Measurements from ENCODE around the gene GNG3.
A peak's percentile ranks its signal among the peaks of the same experiment; 100 is the strongest.
"Not testable (repeated sequence)": the region's sequence is repeated elsewhere in the genome, so short reads cannot be mapped to it uniquely, and the experiment has no call there.

GNG3 gene

GRCh38 chr11:62727872-62728170 is 20.3 kb downstream of the GNG3 start:
- peaks cover 78% of the 10 kb centered on the region for H3K79me2 ChIP-seq (ENCODE audit: low read length)
- no peaks in the 10 kb centered on the region for H3K9me3 ChIP-seq (ENCODE audit: insufficient read depth, low read length)
- peaks cover 28% of the 10 kb centered on the region for H4K20me1 ChIP-seq (ENCODE audit: insufficient read depth, low read length)
- H3K27me3 ChIP-seq (ENCODE audit: low read depth, low read length) = no peaks in the 10 kb centered on the region
- TF ChIP-seq EZH2phosphoT487 (IDR thresholded peaks at IDR 0.05; ENCODE audit: low read depth) (no peak), CTCF (IDR thresholded peaks at IDR 0.05; ENCODE audit: low read depth, low read length) (no peak)
- H2AFZ ChIP-seq (ENCODE audit: low read depth, low read length) = peak overlapping the region; percentile 95
- H3K9ac ChIP-seq (ENCODE audit: low read length) = peak overlapping the region; percentile 99
- peaks cover 38% of the 10 kb centered on the region for H3K36me3 ChIP-seq (replicated peaks; ENCODE audit: low read depth, low read length)
- H3K4me3 ChIP-seq (ENCODE audit: low read length) = peak overlapping the region; percentile 91
- peaks cover 17% of the 10 kb centered on the region for H3K4me1 ChIP-seq (ENCODE audit: low read length)
- H3K27ac ChIP-seq (ENCODE audit: low read length) = peak overlapping the region; percentile 96
- peak overlapping the region; percentile 87 for H3K4me2 ChIP-seq (ENCODE audit: low read length)

GRCh38 chr11:62728171-62728988 is 20.9 kb downstream of the GNG3 start, which contains the start of gene TTC9C:
TTC9C (plus strand) TSS chr11:62728486; CDS start chr11:62728849, 363 bp downstream.
- peak within 1 kb of the TSS; percentile 96 for H3K27ac ChIP-seq (ENCODE audit: low read length)
- H3K4me2 ChIP-seq (ENCODE audit: low read length) = peak within 1 kb of the TSS; percentile 87
- peaks cover 28% of the 10 kb centered on the region for H4K20me1 ChIP-seq (ENCODE audit: insufficient read depth, low read length)
- H3K4me1 ChIP-seq (ENCODE audit: low read length) = peaks cover 17% of the 10 kb centered on the region
- peaks cover 76% of the 10 kb centered on the region for H3K79me2 ChIP-seq (ENCODE audit: low read length)
- TF ChIP-seq EZH2phosphoT487 (IDR thresholded peaks at IDR 0.05; ENCODE audit: low read depth) = no peak
- TF ChIP-seq CTCF (IDR thresholded peaks at IDR 0.05; ENCODE audit: low read depth, low read length) = no peak
- no peaks in the 10 kb centered on the region for H3K27me3 ChIP-seq (ENCODE audit: low read depth, low read length)
- peak within 1 kb of the TSS; percentile 91 for H3K4me3 ChIP-seq (ENCODE audit: low read length)
- peak within 1 kb of the TSS; percentile 99 for H3K9ac ChIP-seq (ENCODE audit: low read length)
- peak within 1 kb of the TSS; percentile 95 for H2AFZ ChIP-seq (ENCODE audit: low read depth, low read length)
- H3K9me3 ChIP-seq (ENCODE audit: insufficient read depth, low read length) = no peaks in the 10 kb centered on the region
- H3K36me3 ChIP-seq (replicated peaks; ENCODE audit: low read depth, low read length) = peaks cover 39% of the 10 kb centered on the region

DNA sequence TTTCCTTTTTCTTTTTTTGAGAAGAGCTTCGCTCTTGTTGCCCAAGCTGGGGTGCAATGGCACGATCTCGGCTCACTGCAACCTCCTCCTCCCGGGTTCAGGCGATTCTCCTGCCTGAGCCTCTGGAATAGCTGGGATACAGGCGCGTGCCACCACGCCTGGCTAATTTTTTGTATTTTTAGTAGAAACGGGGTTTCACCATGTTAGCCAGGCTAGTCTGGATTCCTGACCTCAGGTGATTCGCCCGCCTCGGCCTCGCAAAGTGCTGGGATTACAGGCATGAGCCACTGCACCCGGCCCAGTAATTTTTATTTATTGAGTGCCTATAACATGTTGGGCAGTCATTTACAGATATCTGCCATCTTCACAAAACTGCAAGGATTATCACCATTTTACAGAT is 22.6 kb downstream of the GNG3 start:
- H3K27me3 ChIP-seq (ENCODE audit: low read depth, low read length); H3K9ac ChIP-seq (ENCODE audit: low read length); H3K9me3 ChIP-seq (ENCODE audit: insufficient read depth, low read length); H2AFZ ChIP-seq (ENCODE audit: low read depth, low read length); H3K4me1 ChIP-seq (ENCODE audit: low read length); H3K27ac ChIP-seq (ENCODE audit: low read length): not testable (repeated sequence)
- Histone ChIP-seq H3K79me2 (ENCODE audit: low read length) (peaks cover 59% of the 10 kb centered on the region), H3K36me3 (replicated peaks; ENCODE audit: low read depth, low read length) (peaks cover 24% of the 10 kb centered on the region), H3K4me2 (ENCODE audit: low read length) (peak overlapping the region; percentile 87), H4K20me1 (ENCODE audit: insufficient read depth, low read length) (peaks cover 14% of the 10 kb centered on the region), H3K4me3 (ENCODE audit: low read length) (peak overlapping the region; percentile 91)

DNA sequence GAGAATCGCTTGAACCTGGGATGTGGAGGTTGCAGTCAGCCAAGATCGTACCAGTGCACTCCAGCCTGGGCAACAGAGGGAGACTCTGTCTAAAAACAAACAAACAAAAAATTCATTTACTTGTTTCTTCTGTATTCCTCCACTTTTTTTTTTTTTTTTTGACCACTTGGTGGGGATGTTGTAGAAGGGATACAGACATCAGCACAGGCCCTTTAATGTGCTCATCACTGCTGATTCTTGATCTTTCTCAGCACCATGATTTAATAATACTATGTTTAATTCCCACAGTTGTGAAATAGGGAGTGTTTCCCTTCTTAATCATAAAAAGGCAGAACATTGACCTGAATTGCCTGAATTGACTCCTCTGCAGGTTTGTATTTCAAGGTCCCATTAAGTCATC is 25.4 kb downstream of the GNG3 start:
- no peaks in the 10 kb centered on the region for H4K20me1 ChIP-seq (ENCODE audit: insufficient read depth, low read length)
- H2AFZ ChIP-seq (ENCODE audit: low read depth, low read length) = no peak overlapping the region
- H3K9ac ChIP-seq (ENCODE audit: low read length) = no peak overlapping the region
- H3K27ac ChIP-seq (ENCODE audit: low read length) = no peak overlapping the region
- TF ChIP-seq EZH2phosphoT487 (IDR thresholded peaks at IDR 0.05; ENCODE audit: low read depth) = no peak
- peak; percentile 37 for TF ChIP-seq CTCF (IDR thresholded peaks at IDR 0.05; ENCODE audit: low read depth, low read length)
- no peak overlapping the region for H3K4me3 ChIP-seq (ENCODE audit: low read length)
- peaks cover 8% of the 10 kb centered on the region for H3K4me1 ChIP-seq (ENCODE audit: low read length)
- H3K27me3 ChIP-seq (ENCODE audit: low read depth, low read length) = no peaks in the 10 kb centered on the region
- H3K36me3 ChIP-seq (replicated peaks; ENCODE audit: low read depth, low read length) = peaks cover 19% of the 10 kb centered on the region
- no peaks in the 10 kb centered on the region for H3K9me3 ChIP-seq (ENCODE audit: insufficient read depth, low read length)
- H3K4me2 ChIP-seq (ENCODE audit: low read length) = no peak overlapping the region
- peaks cover 41% of the 10 kb centered on the region for H3K79me2 ChIP-seq (ENCODE audit: low read length)

Data from OCI-LY3 (cell line).